H1 (cell line): ENCODE data around the gene IRF9. TPM values are rescaled to one million over a fixed set of nuclear protein-coding genes. Genes with fewer than 3 reads are reported as not detected.

Experiments
- CTCF ChIA-PET: fragments of 300-600 bp; sonication (Branson Sonifier 250); formaldehyde crosslinking; loops from one replicate; lab custom pipeline; 2021; ENCODE audit not compliant: partially characterized antibody; lab: Charles Lee
- POLR2A ChIA-PET: fragments of 300-600 bp; sonication (Branson Sonifier 250); formaldehyde crosslinking; loops from one replicate; lab custom pipeline; 2021; ENCODE audit warnings: inconsistent platforms; ENCODE audit not compliant: partially characterized antibody; lab: Charles Lee
- DNase-seq, 2 experiments: peaks; one replicate each; pipeline versions ENCODE4 v3.0.0 to v3.0.0-alpha.2; 2010 to 2022; ENCODE audit warnings: low spot score in 2 of 2, low read depth in 1 of 2, mixed read lengths in 1 of 2
- FAIRE-seq: peaks from 2 replicates; lab custom pipeline; 2011; peaks lifted over from hg19 to GRCh38; lab: Jason Lieb, UNC
- H2AFZ ChIP-seq: 2 replicates; pipeline ENCODE4 v1.8.1; 2012; ENCODE audit warnings: low read length, inconsistent platforms
- H2AK5ac ChIP-seq: 2 replicates; pipeline ENCODE4 v1.6.1; 2013; ENCODE audit warnings: low read depth, low read length
- H2BK120ac ChIP-seq: replicated peaks from 2 replicates; pipeline ENCODE3; 2013; ENCODE audit warnings: low read depth, low read length, inconsistent platforms
- H2BK12ac ChIP-seq: 2 replicates; pipeline ENCODE4 v1.6.1; 2013; ENCODE audit warnings: low read depth, low read length
- H2BK15ac ChIP-seq: 2 replicates; pipeline ENCODE4 v1.6.1; 2013; ENCODE audit warnings: low read length
- H2BK20ac ChIP-seq: 2 replicates; pipeline ENCODE4 v1.6.1; 2013; ENCODE audit warnings: low read length
- H2BK5ac ChIP-seq: 2 replicates; pipeline ENCODE4 v1.6.1; 2013; ENCODE audit warnings: low read depth, low read length
- H3K14ac ChIP-seq: 2 replicates; pipeline ENCODE4 v1.6.1; 2013; ENCODE audit warnings: inconsistent platforms; ENCODE audit not compliant: insufficient read length
- H3K18ac ChIP-seq: 2 replicates; pipeline ENCODE4 v1.6.1; 2013; ENCODE audit warnings: low read length; ENCODE audit errors: extremely low read depth
- H3K23ac ChIP-seq: 2 replicates; pipeline ENCODE4 v1.6.1; 2013; ENCODE audit warnings: inconsistent platforms; ENCODE audit not compliant: insufficient read length
- H3K23me2 ChIP-seq: 2 replicates; pipeline ENCODE4 v1.6.1; 2013; ENCODE audit warnings: low read depth, low read length
- H3K27ac ChIP-seq: 2 replicates; pipeline ENCODE4 v1.6.1; 2011; ENCODE audit warnings: low read depth, low read length, inconsistent platforms
- H3K27me3 ChIP-seq, 4 experiments: replicated peaks in 1 of 4; 1 replicate in 1 of 4; 2 replicates in 3 of 4; pipeline versions ENCODE4 v1.6.1 to v1.8.1; 2011 to 2013; ENCODE audit warnings: low read length in 3 of 4, mild to moderate bottlenecking in 3 of 4, inconsistent platforms in 2 of 4, mixed read lengths in 2 of 4, moderate library complexity in 1 of 4; ENCODE audit not compliant: control insufficient read depth in 3 of 4, insufficient read depth in 3 of 4; ENCODE audit errors: extremely low read depth in 1 of 4
- H3K36me3 ChIP-seq, 4 experiments: 2 replicates each; pipeline versions ENCODE4 v1.6.1 to v1.8.1; 2011 to 2013; ENCODE audit warnings: mild to moderate bottlenecking in 4 of 4, low read length in 3 of 4, moderate library complexity in 2 of 4, control low read depth in 1 of 4, inconsistent platforms in 1 of 4; ENCODE audit not compliant: insufficient read depth in 4 of 4, control insufficient read depth in 2 of 4
- H3K4ac ChIP-seq: replicated peaks from 2 replicates; pipeline ENCODE3; 2013; ENCODE audit warnings: low read length, low read depth, mixed read lengths, inconsistent platforms; ENCODE audit not compliant: insufficient read length
- H3K4me1 ChIP-seq, 4 experiments: replicated peaks in 1 of 4; 1 replicate in 1 of 4; 2 replicates in 3 of 4; pipeline versions ENCODE4 v1.6.1 to v1.8.1; 2011 to 2013; ENCODE audit warnings: low read length in 3 of 4, inconsistent platforms in 2 of 4, mixed read lengths in 1 of 4; ENCODE audit not compliant: insufficient read depth in 4 of 4, control insufficient read depth in 3 of 4
- H3K4me2 ChIP-seq, 2 experiments: 2 replicates each; pipeline versions ENCODE4 v1.6.1 to v1.8.1; 2011 to 2013; ENCODE audit warnings: low read depth in 2 of 2, low read length in 2 of 2, control low read depth in 1 of 2, inconsistent platforms in 1 of 2, mild to moderate bottlenecking in 1 of 2; ENCODE audit not compliant: insufficient read depth in 1 of 2
- H3K4me3 ChIP-seq, 4 experiments: fragments of 200-600, 300-600 bp in 1 of 4; sonication (generic), shearing (Covaris generic), sonication (Bioruptor Twin) in 1 of 4; 2 replicates each; pipeline versions ENCODE4 v1.5.1 to v1.8.1; 2011 to 2016; ENCODE audit warnings: low read length in 4 of 4, low read depth in 3 of 4, control low read depth in 2 of 4, inconsistent platforms in 2 of 4, mild to moderate bottlenecking in 2 of 4, mixed read lengths in 1 of 4, moderate library complexity in 1 of 4; ENCODE audit not compliant: insufficient read depth in 2 of 4; ENCODE audit errors: extremely low read depth in 1 of 4
- H3K56ac ChIP-seq: replicated peaks from 2 replicates; pipeline ENCODE3; 2013; ENCODE audit warnings: low read depth, mild to moderate bottlenecking, mixed read lengths, low read length, inconsistent platforms; ENCODE audit not compliant: insufficient read length
- H3K79me1 ChIP-seq: 2 replicates; pipeline ENCODE4 v1.6.1; 2013; ENCODE audit warnings: low read depth, low read length, control low read depth
- H3K79me2 ChIP-seq, 2 experiments: 2 replicates each; pipeline versions ENCODE4 v1.6.1 to v1.8.1; 2012 to 2013; ENCODE audit warnings: low read length in 2 of 2, mild to moderate bottlenecking in 2 of 2, inconsistent platforms in 1 of 2; ENCODE audit not compliant: insufficient read depth in 2 of 2, control insufficient read depth in 1 of 2
- H3K9ac ChIP-seq, 4 experiments: replicated peaks in 1 of 4; 1 replicate in 1 of 4; 2 replicates in 3 of 4; pipeline versions ENCODE4 v1.6.1 to v1.8.1; 2011 to 2013; ENCODE audit warnings: low read depth in 3 of 4, low read length in 3 of 4, control low read depth in 2 of 4, mild to moderate bottlenecking in 2 of 4, moderate library complexity in 2 of 4, inconsistent platforms in 1 of 4; ENCODE audit errors: extremely low read depth in 1 of 4
- H3K9me3 ChIP-seq, 2 experiments: 2 replicates each; pipeline versions ENCODE4 v1.6.1 to v1.8.1; 2012 to 2013; ENCODE audit warnings: mild to moderate bottlenecking in 2 of 2, moderate library complexity in 2 of 2, control low read depth in 1 of 2, inconsistent platforms in 1 of 2, low read depth in 1 of 2, low read length in 1 of 2, mixed read lengths in 1 of 2; ENCODE audit not compliant: insufficient read depth in 2 of 2
- H4K20me1 ChIP-seq, 2 experiments: replicated peaks in 1 of 2; 2 replicates each; pipeline versions ENCODE3 to v1.8.1; 2011 to 2013; ENCODE audit warnings: inconsistent platforms in 2 of 2, low read length in 2 of 2, mild to moderate bottlenecking in 1 of 2; ENCODE audit not compliant: insufficient read depth in 2 of 2, control insufficient read depth in 1 of 2
- H4K5ac ChIP-seq: 2 replicates; pipeline ENCODE4 v1.6.1; 2013; ENCODE audit warnings: low read length, low read depth, mixed read lengths, inconsistent platforms; ENCODE audit not compliant: insufficient read length
- H4K8ac ChIP-seq: 2 replicates; pipeline ENCODE4 v1.8.0; 2013; ENCODE audit warnings: mild to moderate bottlenecking, moderate library complexity, low read length, inconsistent platforms; ENCODE audit not compliant: insufficient read depth; ENCODE audit errors: extremely low read depth
- H4K91ac ChIP-seq: replicated peaks from 2 replicates; pipeline ENCODE3; 2013; ENCODE audit warnings: low read length, mixed read lengths, inconsistent platforms; ENCODE audit not compliant: insufficient read length
- ATF2 ChIP-seq: IDR thresholded peaks from 2 replicates; pipeline ENCODE4 v1.6.1; 2012; ENCODE audit warnings: low read length, inconsistent platforms
- E2F6 ChIP-seq: IDR thresholded peaks from 2 replicates; pipeline ENCODE4 v1.6.1; 2012; ENCODE audit warnings: inconsistent platforms
- KDM1A ChIP-seq: fragments of 200-600, 300-600 bp; sonication (generic); IDR thresholded peaks from 2 replicates; pipeline ENCODE4 v1.7.1; 2016; ENCODE audit warnings: mild to moderate bottlenecking, low read length, borderline replicate concordance
- POLR2A ChIP-seq, 2 experiments: IDR thresholded peaks; 1 replicate in 1 of 2; 2 replicates in 1 of 2; pipeline ENCODE4 v1.6.1; 2011; ENCODE audit warnings: low read depth in 2 of 2, low read length in 2 of 2, mild to moderate bottlenecking in 2 of 2; ENCODE audit errors: control extremely low read depth in 1 of 2
- WGBS, 2 experiments: shearing (Covaris generic) in 1 of 2; methylation state at CpG; one replicate each; pipeline versions ENCODE4 v1.1.6 to v1.1.7; 2013 to 2015; ENCODE audit warnings: low lambda C conversion rate in 2 of 2, mixed read lengths in 2 of 2, inconsistent platforms in 1 of 2, low coverage in 1 of 2, missing lambda C conversion rate in 1 of 2; ENCODE audit not compliant: insufficient replicate concordance in 2 of 2, insufficient coverage in 1 of 2, insufficient read length in 1 of 2; ENCODE audit errors: extremely low coverage in 1 of 2, missing lambda C conversion rate in 1 of 2; 5-methylcytosine and 5-hydroxymethylcytosine counted together
- polyA plus RNA-seq, 7 experiments: library from polyadenylated mRNA; depleted of rRNA in 3 of 7; stranded (reverse) in 5 of 7; unstranded in 2 of 7; fragments of >200 nt in 5 of 7; fragments of 200-250 nt in 2 of 7; gene quantifications; 1 replicate in 5 of 7; 2 replicates in 1 of 7; 4 replicates in 1 of 7; pipeline versions ENCODE4 v1.2.1 to v1.2.3, GENCODE V29; 2011 to 2013; ENCODE audit warnings: missing spikeins in 2 of 7, mixed read lengths in 2 of 7
- total RNA-seq: library from RNA; stranded (reverse); fragmentation: NEBNext Ultra II Directional; extraction: Animal tissue kit (Norgen Biotek cat#: 25700); gene quantifications from 2 replicates; pipeline ENCODE4 v1.2.1, GENCODE V29; 2021

Gene IRF9
- total and polyA plus RNA-seq, 2 of the 8 experiments (the other 6 are each of a cell fraction or from before 2014, with no cell fraction given) = 11.4 to 13.2 TPM

- H2BK120ac ChIP-seq = no peak overlapping the region
- H3K14ac ChIP-seq = no peak overlapping the region
- peaks cover 0 to 9% (median 3%) of the 10 kb centered on the region in 4 experiments; a peak in 3 of 7 replicates for H3K4me1 ChIP-seq
- peaks cover 0 to 3% of the 10 kb centered on the region in 2 experiments; a peak in 2 of 4 replicates for H3K79me2 ChIP-seq
- 42% methylated on average over 32 of the region's 33 CpGs; no CpG with 5 or more reads in 1 of the 2 experiments for WGBS, 2 experiments
- TF ChIP-seq KDM1A (no peak), E2F6 (no peak), POLR2A (IDR thresholded peaks at IDR 0.05; ENCODE audit: control extremely low read depth in 1 of 2, low read depth in 2 of 2, low read length in 2 of 2) (peak in 1 of 2 experiments; percentile 53; a peak in 1 of 3 replicates), ATF2 (no peak)
- H3K4ac ChIP-seq = no peak overlapping the region
- no peak overlapping the region for H2BK12ac ChIP-seq
- H2BK15ac ChIP-seq = no peak overlapping the region
- H2AFZ ChIP-seq = no peak overlapping the region
- peak overlapping the region; percentile 79 to 94 for H3K4me2 ChIP-seq
- no peak overlapping the region for H3K18ac ChIP-seq
- peaks cover 3% of the 10 kb centered on the region; the same call in 1 of the 2 replicates for H3K79me1 ChIP-seq
- peaks cover 4 to 10% (median 7%) of the 10 kb centered on the region in 4 experiments; a peak in 5 of 8 replicates for H3K36me3 ChIP-seq
- H3K9me3 ChIP-seq = peaks cover 2% of the 10 kb centered on the region in 2 experiments; a peak in 2 of 4 replicates
- H2BK5ac ChIP-seq = peak overlapping the region; percentile 91; the same call in 1 of the 2 replicates
- no peak overlapping the region for H2AK5ac ChIP-seq
- H3K23ac ChIP-seq = no peak overlapping the region
- H2BK20ac ChIP-seq = no peak overlapping the region
- H3K27me3 ChIP-seq = no peaks in the 10 kb centered on the region
- H3K56ac ChIP-seq = peak overlapping the region; percentile 71
- ChIA-PET CTCF (interaction anchor here (0.9 to 2.1 kb wide), 3 partner anchors 19 to 106 kb away, joined by 5 to 7 read pairs (median 7); partner anchors contain the start of genes MDP1 and TINF2), POLR2A (interaction anchor here (0.6 to 4.7 kb wide), 22 partner anchors 8 to 629 kb away, joined by 3 to 119 read pairs (median 4); partner anchors contain the start of genes AP1G2, CHMP4A, GMPR2 and IPO4)
- H4K5ac ChIP-seq = peak overlapping the region; percentile 73
- H4K20me1 ChIP-seq = no peaks in the 10 kb centered on the region
- H4K91ac ChIP-seq = peak overlapping the region; percentile 49
- H4K8ac ChIP-seq = no peak overlapping the region; the same call in 1 of the 2 replicates
- H3K23me2 ChIP-seq = peaks cover 5% of the 10 kb centered on the region; the same call in 1 of the 2 replicates
- peak overlapping the region; percentile 95 for H3K27ac ChIP-seq
- peak overlapping the region; percentile 65 to 88 (median 84) for H3K4me3 ChIP-seq
- no peak for DNase-seq
- FAIRE-seq = no peak
- H3K9ac ChIP-seq = peak overlapping the region in 3 of 4 experiments; percentile 78 to 97 (median 96); a peak in 6 of 7 replicates
These were observed 35.3 kb downstream of the IRF9 start for GRCh38 chr14:24196071-24197055.
